ENCODE measurements around the gene DLX4.

DNA sequence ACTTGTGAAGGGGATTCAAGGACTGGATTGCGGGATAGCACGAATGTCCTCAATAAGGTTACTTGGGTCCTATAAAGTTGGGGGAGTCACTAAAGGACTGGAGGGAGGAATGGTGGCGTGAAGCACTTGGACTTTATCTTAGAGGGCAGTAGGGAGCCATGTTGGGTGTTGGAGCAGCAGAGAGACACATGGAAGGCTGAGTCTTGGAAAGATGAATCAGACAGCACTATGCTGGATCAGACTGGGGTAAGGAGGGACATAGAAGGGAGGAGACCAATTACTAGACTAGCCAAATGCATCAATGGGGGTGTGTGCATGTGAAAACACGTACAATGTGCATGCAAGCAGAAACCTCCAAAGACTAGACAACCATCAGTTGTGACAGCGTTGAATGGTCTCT lies 26.0 kb upstream of the DLX4 start:
- TF ChIP-seq RBBP5 (conservative IDR thresholded peaks at IDR 0.05) (no peak), SIN3A (IDR thresholded peaks at IDR 0.05; ENCODE audit: low read depth, low read length) (no peak), BRCA1 (IDR thresholded peaks at IDR 0.05; ENCODE audit: low read depth, low read length) (no peak), CHD1 (IDR thresholded peaks at IDR 0.05; ENCODE audit: low read depth, low read length) (no peak), POLR2A (IDR thresholded peaks at IDR 0.05; ENCODE audit: low read depth, low read length) (no peak), SP1 (IDR thresholded peaks at IDR 0.05; ENCODE audit: low read depth, low read length) (no peak), RB1 (IDR thresholded peaks at IDR 0.05; ENCODE audit: borderline replicate concordance) (no peak), SMARCA5 (IDR thresholded peaks at IDR 0.05) (no peak)
- TF ChIP-seq, protein P1, sequence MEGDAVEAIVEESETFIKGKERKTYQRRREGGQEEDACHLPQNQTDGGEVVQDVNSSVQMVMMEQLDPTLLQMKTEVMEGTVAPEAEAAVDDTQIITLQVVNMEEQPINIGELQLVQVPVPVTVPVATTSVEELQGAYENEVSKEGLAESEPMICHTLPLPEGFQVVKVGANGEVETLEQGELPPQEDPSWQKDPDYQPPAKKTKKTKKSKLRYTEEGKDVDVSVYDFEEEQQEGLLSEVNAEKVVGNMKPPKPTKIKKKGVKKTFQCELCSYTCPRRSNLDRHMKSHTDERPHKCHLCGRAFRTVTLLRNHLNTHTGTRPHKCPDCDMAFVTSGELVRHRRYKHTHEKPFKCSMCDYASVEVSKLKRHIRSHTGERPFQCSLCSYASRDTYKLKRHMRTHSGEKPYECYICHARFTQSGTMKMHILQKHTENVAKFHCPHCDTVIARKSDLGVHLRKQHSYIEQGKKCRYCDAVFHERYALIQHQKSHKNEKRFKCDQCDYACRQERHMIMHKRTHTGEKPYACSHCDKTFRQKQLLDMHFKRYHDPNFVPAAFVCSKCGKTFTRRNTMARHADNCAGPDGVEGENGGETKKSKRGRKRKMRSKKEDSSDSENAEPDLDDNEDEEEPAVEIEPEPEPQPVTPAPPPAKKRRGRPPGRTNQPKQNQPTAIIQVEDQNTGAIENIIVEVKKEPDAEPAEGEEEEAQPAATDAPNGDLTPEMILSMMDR (IDR thresholded peaks at IDR 0.05 in 2 of 3, conservative IDR thresholded peaks at IDR 0.05 in 1 of 3; ENCODE audit: control insufficient read depth in 2 of 3, extremely low read depth in 1 of 3, insufficient read depth in 1 of 3, low read depth in 3 of 3, low read length in 3 of 3) = no peak
- TF ChIP-seq, protein P2, sequence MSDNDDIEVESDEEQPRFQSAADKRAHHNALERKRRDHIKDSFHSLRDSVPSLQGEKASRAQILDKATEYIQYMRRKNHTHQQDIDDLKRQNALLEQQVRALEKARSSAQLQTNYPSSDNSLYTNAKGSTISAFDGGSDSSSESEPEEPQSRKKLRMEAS (IDR thresholded peaks at IDR 0.05; ENCODE audit: low read depth, low read length) = no peak
- TF ChIP-seq, protein P3, sequence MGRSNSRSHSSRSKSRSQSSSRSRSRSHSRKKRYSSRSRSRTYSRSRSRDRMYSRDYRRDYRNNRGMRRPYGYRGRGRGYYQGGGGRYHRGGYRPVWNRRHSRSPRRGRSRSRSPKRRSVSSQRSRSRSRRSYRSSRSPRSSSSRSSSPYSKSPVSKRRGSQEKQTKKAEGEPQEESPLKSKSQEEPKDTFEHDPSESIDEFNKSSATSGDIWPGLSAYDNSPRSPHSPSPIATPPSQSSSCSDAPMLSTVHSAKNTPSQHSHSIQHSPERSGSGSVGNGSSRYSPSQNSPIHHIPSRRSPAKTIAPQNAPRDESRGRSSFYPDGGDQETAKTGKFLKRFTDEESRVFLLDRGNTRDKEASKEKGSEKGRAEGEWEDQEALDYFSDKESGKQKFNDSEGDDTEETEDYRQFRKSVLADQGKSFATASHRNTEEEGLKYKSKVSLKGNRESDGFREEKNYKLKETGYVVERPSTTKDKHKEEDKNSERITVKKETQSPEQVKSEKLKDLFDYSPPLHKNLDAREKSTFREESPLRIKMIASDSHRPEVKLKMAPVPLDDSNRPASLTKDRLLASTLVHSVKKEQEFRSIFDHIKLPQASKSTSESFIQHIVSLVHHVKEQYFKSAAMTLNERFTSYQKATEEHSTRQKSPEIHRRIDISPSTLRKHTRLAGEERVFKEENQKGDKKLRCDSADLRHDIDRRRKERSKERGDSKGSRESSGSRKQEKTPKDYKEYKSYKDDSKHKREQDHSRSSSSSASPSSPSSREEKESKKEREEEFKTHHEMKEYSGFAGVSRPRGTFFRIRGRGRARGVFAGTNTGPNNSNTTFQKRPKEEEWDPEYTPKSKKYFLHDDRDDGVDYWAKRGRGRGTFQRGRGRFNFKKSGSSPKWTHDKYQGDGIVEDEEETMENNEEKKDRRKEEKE (IDR thresholded peaks at IDR 0.05) = no peak
